GM19328 (cell line): ENCODE data around the gene CREB5.
"Not testable (repeated sequence)": the region's sequence is repeated elsewhere in the genome, so short reads cannot be mapped to it uniquely, and the experiment has no call there.

ENCODE experiments used
- ATAC-seq: cut with Tn5 transposase; IDR thresholded peaks from one replicate; pipeline ENCODE4 v1.9.1; 2021; ENCODE audit warnings: mild to moderate bottlenecking, moderate library complexity; ENCODE audit not compliant: unreplicated experiment

CREB5 gene

DNA sequence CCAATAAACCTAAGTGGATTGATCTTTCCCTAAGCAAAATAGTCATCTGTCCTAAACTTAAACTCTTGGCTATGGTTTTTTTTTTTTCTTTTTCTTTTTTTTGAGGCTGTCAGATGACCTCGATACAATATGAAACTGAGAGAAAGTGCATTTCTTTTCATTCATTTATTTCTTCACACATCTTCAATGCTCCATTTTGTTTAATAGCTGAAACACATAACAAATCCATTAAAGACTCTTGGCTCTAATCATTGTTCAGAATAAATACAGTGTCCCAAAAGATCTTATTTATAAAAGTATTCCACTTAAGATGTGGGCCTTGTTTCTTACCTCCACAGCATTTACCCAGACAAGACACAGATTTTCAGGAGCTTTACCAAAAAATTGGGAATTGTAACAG lies 350.3 kb downstream of the CREB5 start:
- no peak for ATAC-seq

DNA sequence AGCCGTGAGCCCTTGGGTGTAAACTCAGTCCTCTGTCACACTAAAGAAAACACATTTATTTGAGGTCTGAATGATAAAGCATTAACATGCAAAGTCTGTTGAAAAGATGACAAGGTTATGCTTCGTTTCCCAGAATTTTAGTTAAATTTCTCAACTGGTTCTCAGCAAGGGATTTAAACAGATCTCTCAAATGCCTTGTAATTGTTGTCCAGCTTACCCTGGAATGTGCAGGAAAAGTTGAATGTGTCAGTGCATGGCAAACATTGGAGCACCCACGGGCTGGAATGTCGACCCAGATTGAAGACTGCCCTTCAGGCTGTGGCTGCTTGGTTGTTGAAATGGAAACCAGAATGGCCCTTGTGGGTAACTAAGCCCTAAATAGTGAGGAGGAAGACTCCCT lies 354.0 kb downstream of the CREB5 start:
- no peak for ATAC-seq

DNA sequence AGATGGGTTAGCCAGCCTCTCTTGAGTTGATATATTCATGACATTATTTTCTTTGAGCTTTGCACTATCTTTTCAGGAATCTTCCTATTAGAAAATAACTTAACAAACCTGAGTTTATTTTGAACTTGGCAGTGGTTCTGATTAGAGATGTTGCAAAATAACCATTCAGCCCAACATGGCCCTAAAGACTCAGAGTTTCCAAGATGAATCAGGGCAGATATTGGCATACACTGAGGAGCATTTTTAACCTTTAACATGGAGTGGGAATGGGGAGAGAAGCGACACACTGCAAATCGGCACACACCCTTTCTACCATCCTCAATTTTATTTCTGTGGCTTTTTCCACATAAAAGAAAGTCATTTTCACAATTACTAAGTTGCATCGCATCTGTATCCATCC lies 355.0 kb downstream of the CREB5 start:
- ATAC-seq = no peak

DNA sequence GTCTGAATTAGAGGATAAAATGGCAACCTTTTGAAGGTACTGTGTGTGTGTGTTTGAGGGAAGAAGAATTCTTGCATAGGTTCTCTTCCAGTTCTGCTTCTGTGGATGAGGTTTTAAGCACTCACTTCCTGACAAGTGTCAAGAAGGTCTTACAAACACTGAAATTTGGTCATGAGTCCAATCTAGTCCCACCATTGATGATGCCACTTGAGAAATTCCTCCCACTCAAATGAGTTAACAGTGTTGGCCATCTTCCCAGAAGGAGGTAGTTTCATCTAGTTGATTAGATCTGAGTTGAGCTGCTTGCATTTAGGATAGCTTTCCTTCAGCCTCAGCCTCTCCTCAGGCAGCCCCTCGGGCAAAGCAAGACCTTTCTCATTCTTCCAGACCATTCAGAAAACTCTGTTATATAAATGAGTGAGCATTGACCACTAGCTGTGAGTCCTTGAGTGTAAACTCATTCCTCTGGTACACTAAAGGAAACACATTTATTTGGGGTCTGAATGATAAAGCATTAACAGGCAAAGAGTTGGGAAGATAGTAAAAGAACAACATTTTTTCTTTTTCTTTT lies 356.3 kb downstream of the CREB5 start:
- no peak for ATAC-seq

DNA sequence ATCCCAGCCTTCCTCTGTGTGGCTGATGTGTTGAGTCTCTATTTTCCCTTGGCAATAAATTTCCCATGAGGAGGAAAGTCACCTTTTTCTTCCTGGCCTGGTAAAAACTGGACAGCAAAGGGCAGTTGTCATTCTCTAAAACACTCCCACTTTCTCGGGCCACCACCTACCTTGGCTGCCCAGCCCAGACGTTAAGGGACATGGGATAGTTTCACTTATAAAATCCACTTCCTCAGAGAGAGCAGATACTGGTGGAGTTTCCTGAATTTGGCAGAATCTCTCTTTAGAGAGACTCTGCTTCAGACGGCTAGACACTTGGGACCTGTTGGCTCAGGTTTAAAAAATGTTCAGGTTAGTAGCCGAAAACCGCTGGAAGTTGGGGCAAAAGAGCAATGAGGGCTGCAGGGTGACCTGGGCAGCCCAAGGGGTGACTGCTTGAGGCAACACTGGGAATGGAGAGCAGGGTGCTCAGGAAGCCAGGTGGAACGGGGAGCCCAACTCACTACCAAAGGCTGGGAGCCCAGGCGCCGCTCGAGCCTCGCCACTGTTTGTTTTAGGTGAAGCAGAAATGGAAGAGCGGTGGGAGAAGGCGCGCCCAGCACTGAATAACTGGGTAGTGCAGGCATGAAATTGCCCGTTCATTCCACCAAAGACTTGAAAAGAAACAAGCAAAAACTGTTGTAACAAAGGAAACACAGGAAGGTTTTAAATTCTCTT lies 359.7 kb downstream of the CREB5 start:
- no peak for ATAC-seq

DNA sequence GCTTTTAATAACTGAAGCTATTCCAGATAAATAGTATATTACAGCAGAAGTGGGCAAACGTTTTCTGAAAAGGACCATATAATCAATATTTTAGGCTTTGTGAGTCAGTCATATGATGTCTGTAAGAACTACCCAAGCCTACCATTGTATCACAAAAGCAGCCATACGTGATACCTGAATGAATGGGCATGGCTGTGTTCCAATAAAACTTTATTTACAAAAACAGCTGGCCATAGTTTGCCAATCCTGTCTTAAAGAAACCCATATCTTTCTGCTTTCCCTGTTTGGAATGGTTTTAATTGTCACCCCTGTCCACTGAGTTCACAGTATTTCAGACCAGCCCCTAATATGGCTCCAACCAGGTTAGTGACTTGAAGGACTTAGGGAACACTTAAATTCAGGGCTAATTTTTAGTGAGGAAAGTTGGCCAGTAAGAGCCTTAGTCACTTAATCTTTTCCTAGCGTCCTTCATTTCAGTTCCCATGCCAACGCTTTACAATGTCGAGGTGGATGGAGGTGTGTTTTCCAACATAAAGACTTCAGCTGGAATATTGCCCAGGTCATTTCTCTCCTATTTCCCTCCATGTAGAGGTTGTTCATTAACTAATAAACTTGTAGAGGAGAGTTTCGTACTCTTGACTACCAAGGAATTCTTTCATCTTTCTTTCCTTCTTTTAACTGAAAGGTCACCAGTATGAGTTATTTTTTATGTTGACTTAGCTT lies 361.3 kb downstream of the CREB5 start:
- no peak for ATAC-seq

DNA sequence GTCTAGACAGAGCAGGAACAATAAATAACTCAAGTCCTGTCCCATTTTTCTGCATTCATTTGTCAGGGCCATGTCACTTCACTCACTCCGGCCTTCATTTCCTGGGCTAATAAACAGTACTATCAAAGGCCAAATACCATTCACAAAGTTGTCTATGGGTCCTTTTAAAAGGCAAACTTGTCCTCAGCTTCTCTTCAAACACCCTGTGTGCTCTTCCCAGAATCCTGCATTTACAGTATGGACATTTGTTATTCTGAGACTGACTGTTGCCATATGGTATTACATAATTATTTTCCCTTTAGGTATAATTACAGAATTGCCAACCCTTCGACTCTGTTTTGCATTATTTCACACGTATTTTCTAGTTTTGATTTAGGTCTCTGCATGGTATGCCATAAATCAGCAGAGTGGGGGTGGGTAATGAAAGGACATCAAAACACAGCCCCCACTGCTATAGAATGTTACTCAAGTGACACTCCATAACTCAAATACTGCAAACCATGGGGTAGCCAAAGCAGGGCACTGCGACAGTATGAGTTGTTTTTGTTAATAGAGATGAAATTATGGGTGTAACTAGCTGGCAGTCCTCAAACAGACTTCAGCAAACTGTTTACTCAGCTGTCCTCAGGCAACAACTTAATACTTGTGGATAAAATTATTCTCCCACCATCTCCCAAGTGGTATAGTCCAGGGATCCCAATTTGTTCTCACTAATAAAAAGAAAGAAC lies 362.1 kb downstream of the CREB5 start:
- no peak for ATAC-seq

DNA sequence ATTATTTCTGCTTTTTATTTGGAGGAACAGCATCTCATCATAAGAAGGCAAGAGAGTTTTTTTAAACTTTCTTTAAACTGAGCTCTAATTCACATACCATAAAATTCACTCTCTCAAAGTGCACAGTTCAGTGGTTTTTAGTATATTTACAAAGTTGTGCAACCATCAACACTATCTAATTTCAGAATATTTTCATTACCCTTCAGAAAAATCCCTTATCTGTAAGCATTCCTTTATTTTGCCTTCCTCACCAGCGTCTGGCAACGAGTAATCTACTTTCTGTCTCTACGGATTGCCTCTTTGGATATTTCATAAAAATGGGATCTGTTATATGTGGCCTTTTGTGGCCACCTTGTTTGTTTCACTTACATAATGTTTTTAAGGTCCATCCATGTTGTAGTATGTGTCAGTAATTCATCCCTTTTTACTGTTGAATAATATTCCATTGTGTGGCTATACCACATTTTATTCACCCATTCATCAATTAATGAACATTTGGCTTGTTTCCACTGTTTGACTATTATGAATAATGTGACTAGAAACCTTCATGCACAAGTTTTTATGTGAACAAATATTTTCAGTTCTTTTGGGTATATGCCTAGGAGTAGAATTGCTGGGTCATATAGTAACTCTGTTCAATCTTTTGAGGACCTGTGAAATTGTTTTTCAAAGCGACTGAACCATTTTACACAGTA lies 364.3 kb downstream of the CREB5 start:
- ATAC-seq = no peak

DNA sequence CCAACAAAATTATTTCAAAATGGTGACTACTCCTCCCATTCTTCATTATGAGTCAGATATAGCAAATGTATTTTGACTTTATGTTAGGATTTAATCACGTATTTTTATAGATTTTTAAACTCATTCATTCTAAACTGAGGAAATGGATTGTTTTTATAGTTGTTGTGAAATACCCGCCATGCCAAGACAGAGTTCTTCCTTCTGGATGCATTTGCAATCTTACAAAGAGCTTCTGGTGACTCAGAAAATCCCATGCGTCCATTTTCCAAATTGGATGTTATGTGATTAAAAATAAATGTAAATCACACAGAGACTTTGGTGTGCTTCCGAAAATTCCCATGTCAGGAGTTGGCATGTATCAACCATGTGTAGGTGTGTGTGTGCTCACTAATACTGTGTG lies 366.5 kb downstream of the CREB5 start:
- ATAC-seq = no peak

DNA sequence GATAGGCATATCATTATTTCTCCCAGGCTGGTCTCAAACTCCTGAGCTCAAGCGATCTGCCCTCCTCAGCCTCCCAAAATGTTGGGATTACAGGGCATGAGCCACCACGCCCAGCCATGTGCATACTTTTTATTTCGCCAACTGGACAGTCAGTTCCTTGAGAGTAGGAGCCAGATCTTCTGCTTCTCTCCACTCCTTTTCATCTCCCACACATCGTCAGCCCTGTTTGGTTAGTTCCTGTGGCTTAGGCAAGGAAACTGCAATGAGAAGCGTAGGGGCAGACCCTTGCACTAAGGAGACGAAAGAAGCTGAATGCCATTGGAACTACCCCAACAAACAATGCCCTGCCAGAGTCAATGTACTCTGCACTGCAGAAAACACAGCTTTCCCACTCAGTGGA lies 367.6 kb downstream of the CREB5 start:
- no peak for ATAC-seq

DNA sequence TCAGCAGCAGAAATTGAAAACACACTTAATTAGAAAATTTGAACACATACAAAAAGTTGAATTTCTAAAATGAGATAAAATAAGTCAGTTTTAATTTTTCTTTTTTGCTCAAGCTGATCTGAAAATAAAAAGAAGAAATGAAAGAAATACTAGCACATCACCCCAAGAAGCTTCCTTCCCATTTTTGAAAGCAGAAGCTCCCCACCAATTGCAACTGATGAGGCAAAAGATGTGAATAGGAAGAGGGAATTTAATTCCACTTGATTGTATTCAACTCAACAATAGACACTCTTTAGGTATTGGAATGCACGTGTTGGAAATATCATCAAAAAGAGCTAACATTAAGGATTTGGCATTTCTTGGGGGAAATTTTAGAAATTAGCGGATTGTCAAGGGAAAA lies 370.0 kb downstream of the CREB5 start:
- no peak for ATAC-seq

DNA sequence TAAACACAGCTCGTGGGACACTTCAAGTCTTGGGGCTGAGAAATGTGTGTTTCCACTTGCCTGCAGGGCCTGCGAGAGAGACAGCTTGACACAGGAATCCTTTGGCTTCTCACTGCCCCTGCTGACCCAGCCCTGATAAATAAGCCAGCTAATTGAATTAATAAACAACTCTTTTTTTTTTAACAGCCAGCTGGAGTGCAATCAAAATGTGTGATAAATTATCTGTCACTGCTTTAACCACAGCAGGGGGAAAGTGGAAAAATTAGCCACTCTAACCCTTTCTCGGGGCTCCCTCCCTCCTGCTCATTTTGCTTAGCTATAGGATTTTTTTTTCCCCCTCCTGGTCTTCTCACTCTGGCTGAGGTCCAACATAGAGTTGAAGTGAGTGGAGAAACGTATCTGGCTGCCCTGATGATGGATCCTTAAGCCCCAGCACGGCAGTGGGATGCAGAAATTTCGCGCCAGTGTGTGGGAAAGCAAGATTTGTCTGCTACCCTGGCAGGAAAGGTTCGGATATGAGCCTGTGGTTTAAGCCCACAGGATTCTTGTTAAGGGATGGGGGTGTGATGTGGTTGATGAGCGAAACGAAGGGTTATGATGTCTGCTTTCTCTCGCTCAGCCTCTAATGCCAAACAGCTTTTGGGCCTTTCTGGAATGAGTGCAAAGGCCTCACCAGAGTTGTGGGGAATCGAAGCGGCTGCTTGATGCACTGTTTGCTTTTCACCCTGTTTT lies 372.0 kb downstream of the CREB5 start:
- ATAC-seq = no peak

DNA sequence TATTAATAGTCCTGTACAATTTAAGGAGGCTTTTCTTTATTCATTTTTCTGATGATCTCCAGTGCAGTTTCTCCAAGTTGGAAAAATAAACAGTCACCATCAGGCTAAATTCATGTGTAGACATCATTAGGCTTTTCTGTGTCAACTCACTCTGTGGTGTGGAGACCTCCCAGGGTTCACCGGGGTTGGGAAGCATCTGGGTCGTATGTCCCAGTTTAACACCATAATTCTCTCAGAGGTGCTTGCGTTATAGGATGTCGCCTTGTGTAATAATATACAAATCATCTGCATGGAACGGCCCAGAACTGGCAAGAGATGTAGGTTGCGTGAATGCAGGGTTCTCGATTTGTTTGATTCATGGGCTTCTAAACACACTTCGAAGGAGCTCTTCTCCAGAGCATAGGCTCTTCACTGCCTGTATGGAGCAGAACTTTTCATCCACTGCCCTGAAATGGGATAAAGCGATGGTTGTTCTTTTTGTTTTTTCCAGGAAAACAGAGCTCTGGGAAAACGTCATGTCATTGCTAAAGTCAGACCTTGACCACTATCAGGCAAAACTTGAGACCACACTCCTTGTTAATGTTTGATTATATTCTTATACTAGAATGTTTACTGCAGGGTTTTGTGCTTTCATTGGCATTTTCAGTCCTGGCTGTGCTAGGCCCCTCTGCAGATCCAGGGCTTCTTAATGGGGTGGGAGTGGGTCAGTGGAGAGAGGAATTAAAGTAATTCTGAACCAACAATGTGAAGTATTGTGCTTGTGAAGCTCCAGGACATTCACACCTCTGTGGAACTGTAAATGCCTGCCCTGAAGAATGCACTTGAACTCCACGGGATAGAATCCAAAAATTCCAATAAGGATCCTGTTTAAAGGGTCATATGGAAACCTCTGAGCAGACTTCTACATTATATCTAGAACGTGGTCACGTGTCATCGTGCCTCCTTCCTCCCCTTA lies 373.0 kb downstream of the CREB5 start:
- ATAC-seq = no peak

DNA sequence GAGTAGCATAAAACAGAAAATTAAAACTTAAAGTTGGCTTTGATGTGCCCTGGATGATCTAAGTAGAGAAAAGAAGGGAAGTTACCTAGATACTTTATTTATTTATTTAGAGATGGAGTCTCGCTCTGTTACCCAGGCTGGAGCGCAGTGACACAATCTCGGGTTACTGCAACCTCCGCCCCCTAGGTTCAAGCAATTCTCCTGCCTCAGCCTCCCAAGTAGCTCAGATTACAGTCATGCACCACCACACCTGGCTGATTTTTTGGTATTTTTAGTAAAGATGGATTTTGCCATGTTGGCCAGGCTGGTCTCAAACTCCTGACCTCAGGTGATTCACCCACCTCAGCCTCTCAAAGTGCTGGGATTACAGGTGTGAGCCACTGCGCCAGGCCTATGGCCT lies 373.8 kb downstream of the CREB5 start:
- not testable (repeated sequence) for ATAC-seq

DNA sequence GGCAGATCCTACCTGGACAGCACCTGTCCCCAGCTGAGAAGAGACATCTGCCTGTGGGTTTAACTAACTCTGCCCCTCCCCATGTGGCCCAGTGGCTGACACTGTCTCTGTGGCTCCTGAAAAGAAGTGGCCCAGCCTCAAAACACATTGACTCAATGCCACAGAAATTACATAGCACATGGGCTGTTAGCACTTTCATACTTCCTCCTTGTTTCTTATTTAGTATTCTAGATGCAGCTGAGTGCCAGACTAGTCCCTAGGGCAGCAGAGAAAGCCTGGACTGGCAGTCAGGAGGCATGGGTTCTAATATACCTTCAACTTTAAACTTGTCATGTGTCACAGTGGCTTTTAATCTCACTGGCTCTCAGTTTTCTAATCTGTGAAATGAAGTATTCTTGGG lies 374.8 kb downstream of the CREB5 start:
- ATAC-seq = no peak

DNA sequence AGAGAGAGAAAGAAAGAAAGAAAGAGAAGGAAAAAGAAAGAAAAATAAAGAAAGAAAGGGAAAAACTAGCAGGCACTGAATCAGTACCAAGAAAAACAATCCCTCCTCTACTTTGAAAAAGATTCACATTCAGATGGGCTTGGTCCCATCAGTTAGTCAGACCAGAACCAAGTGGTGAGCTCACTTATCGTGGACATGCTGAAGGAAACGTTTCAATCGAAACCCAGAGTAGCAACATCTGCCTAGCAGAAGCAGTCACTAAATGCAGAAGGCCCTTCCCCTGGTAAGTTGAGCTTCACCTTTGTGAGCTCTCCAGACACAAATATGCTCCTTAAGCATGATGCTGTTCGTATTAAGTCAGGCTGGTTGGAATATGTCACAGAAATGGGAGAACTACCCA lies 378.1 kb downstream of the CREB5 start:
- no peak for ATAC-seq

DNA sequence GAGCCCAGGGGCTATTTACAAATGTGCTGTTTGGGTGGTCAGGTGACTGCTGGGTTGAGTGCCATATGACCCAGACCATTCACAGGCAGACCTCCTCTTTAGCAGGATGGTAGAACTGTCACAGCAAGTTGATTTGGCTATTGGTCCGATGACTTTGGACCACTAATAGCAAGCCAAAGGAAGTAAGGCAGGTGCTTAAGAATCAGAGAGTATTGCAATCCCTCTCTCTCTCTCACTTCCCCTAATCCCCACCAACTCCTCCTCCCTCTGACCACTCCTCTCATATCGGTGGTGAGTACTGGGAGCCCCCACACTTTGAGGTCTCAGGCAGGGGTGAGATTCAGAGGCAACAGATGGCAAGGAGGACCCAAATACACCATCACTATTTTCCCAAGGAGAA lies 380.5 kb downstream of the CREB5 start:
- no peak for ATAC-seq

DNA sequence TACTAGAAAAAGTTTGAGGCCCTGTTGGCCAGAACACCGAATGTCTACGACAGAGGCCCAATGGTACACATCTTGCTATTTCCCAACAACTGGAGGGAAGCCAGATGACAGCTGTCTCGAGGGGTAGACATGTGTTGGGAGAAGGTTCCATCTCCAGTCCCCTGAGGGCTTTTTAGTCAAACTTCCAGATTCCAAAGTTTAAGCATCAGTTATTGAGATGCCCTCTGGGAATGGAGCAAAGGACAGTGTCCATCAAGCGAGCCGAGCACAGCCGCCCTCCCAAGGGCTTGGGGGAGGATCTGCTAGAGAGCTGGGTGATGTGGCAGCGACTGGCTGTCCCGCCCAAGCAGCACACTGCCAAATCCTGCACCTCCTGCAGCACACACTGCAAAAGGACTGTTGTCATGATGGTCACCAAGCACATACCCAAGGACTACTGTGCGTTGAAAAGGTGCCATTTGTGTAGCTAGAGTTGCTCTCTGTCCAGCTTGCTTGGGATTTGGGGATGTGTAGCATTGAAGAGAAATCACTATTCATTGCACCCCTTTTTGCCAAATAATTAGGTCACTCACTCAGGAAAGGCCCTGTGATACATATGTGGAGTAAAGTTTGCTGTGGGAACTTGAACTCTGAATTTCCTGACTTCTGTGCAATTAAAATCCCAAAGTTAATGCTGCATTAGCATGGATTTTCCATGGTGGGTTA lies 381.2 kb downstream of the CREB5 start:
- no peak for ATAC-seq

DNA sequence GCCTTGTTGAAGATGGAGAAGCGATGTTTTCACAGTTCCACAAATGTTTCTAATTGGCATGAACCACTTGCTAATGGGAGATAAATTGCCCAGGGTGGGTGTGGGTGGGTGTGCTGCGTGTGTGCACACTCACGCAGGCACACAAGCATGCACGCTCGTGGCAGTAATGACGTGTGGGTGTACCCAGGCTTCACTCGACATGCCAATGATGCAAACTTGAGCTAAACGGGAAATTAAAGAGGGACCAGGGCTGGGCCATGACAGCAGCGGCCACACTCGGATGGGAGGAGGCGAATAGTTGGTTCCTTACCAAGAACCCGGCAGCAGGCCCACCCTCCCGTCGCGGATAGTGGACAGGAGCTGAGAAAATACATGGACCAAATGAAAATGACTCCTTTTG lies 386.0 kb downstream of the CREB5 start:
- no peak for ATAC-seq
